GM18868 (cell line): Measurements from ENCODE around the gene ZNF503.

Source experiments
- ATAC-seq: cut with Tn5 transposase; IDR thresholded peaks from one replicate; pipeline ENCODE4 v1.9.1; 2021; ENCODE audit warnings: mild to moderate bottlenecking, moderate library complexity; ENCODE audit not compliant: unreplicated experiment

Gene ZNF503

GRCh38 chr10:75358132-75358531 lies 43.4 kb downstream of the ZNF503 start:
- no peak for ATAC-seq

DNA sequence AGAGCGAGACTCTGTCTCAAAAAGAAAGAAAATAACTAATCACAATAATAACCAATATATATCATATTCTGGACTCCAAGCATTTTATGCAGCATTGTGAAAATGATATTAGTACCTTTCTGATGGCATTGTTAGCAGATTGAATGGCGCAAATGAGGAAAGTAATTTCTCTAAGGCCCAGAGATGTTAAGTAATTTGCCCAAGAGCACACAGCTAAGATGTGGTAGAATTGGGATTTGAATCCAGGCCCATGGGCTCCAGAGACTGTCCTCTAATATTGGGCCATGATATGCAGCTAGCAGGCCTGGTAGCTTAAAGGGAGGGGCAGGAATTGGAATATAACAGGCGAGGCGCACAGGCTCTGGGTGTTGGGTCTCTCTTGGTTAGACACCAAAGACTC lies 44.1 kb downstream of the ZNF503 start:
- no peak for ATAC-seq

GRCh38 chr10:75356484-75356883 lies 45.1 kb downstream of the ZNF503 start:
- no peak for ATAC-seq

GRCh38 chr10:75355706-75356105 lies 45.9 kb downstream of the ZNF503 start:
- ATAC-seq: no peak

GRCh38 chr10:75353183-75353582 lies 48.4 kb downstream of the ZNF503 start:
- ATAC-seq: no peak

DNA sequence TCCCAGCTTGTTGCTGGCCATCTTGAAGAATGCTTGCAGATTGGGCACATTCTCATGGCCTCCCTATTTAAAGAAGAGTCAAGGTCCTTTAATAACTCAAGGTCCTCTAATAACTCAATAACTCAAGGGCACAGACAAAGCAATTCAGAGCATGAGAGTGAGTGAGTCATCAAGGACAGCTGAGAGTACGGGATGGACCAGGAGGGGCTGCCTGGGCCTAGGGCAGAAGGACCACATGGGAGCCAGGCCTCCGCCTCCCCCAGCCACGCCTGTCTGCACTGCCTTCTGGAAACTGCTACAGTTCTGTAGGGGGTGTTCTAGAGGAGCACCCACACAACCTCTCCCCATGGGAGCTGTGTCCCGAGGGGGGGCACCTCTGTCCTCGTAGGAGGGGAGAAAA lies 48.9 kb downstream of the ZNF503 start:
- no peak for ATAC-seq

DNA sequence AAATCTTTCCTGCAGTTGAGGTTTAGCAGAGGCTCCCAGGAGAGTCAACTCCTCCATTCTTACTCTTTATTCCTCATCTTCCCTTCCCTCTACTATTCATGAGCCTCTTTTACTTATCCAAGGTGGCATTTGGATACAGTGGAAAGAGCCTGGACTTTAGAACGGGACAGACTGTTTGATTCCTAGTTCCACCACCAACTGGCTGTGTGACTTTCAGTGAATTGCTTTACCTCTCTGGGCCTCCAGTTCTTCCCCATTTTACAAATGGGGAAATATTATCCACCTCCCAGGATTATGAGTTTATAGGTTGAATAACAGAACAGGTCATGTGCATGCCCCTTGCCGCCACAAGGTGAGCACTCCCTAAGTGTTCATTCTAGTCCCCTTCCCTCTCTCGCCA lies 49.9 kb downstream of the ZNF503 start:
- no peak for ATAC-seq

- no peak for ATAC-seq
Measured at GRCh38 chr10:75350791-75351190, 50.8 kb downstream of the ZNF503 start.
